HUDEP-2 (cell line): ENCODE data around the gene NNMT.

Experiments
- DNase-seq, 76 experiments: peaks; one replicate each; lab custom pipeline; 2025; ENCODE audit not compliant: unreplicated experiment in 76 of 76; lab: John Stamatoyannopoulos, UW

Gene NNMT

DNA sequence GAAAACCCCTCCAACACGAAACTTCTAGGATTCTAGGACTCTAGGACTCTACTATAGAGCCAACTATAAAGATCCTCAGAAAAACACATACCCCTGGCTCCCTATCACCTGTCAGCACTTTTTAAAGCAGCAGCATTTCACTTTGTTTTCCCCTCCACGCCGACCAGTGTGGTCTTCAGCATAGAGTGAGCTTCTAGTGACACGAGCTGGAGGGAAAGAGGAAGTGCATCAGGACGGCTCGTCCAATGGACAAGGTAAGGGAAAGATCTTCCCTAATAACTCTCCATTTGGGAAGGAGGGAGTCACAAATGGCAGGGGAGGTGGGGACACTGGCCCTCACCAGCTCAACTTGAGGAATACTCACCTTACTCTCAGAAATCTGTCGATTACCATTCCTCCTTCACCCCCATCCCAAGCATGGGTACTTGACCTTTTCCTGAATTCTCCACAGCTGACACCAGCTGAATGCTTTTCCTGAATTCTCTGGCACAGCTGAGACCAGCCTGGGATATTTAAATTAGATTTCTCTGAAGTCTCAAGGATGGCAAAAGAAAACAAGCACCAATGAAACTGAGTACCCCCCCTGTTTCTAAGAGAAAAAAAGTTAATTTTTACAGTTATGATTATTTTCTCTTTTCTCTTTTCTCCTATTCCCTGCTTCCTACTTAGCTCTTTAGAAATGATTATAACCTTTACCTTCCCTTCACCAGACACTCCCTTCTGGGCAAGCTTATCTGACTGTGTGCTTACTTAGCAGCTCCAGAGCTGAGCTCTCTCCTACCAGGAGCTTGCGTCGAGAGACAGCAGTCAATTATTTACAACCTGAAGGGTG is 33.3 kb upstream of the NNMT start:
- peak in 30 of 76 experiments; percentile 2 to 54 (median 22) for DNase-seq

DNA sequence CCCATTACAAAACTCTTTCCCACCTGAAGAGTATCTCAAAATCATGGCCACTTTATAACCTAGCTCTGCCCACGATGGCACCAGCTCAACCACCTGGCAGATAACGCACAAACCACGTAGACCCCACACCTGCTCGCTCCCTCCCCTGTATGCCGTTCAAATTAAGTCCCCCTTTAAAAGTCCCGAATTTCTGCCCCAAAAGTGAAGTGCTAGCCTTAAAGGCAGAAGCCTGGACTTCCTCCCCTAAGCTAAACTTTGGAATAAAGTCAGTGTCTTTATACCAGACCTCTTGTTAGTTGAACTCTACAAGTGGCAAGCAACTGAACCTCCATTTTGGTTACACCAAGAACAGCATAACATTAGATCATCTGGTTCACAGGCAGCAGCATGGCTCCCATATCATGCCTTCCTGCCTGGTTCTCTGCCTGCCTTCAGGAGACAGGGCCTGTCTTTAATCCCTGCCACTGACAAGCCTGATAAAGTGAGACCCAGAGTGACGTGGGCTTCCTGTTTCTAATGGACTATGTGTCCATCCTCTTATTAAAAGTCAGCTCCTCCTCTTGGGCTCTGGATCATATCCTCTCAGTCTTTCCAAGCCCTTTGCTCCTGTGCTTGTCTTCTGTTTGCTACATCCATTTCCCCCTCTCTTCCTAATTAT is 32.6 kb upstream of the NNMT start:
- no peak for DNase-seq

DNA sequence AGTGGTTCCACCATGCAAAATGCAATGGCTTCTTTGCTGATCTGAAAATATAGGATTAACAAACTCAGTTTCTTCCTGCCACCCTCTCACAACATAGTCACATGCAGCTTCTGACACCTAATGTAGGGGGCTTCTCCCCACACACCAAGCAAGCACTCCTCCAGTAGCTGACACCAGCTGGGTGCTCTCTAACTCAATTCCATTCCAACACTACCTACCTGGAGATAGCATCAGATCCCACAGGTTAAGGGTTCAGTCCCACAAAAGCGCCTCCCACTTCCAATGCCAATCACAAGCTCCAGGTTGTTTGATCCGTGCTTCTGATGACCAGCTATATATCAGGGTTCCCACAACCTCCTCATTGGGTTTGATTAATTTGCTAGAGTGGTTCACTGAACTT is 31.8 kb upstream of the NNMT start:
- no peak for DNase-seq

DNA sequence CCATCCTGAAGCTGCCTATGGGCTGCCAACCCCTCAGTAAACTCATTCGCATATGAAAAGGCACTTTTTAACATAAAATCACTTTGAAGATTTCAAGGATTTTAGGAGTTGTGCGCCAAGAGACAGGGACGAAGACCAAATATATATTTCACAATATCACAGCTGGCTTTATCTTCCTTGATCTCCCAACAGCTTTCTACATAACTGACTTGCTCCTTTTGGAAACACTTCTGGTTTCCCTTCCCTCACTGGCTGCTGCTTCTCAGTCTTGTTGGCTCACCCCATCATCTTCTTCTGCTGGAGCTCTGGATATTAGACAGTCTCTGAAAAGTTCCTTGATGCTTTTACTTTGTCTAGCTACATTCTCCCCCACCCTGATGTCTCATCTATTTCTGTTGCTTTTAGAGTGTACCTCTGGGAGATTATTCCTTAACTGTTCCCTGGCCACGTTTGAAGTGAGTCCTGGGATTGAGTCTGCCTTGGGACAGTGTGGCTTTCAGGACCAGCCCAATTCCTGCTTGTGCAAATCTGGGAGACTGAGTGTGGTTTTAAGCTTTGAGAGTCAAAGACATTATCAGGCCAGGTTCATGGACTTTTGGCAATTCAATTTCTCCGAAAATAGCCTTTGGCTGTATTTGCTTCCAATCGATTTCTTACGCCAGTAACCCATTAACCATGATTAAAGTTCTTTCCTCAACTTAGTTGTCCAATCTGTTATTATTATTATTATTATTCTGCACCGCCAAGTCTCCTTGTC is 30.9 kb upstream of the NNMT start:
- DNase-seq: no peak

DNA sequence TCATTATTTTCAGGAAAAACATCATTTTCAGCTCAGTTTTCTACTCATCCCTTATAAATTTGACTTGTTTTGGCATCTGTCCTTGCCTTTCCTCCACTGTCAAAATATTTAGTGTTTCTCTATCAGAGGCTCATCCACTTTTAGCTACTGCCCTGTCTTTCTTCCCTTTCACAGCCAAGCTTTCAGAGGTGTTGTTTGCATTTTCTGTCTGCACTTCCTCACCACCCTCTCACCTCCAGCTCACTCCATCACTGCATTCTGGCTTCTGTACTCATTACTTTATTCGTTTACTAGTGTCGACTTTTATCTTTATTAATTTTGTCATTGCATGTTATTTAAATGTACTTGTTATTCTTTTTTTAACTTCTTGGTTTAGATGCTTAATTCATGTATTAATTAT is 26.7 kb upstream of the NNMT start:
- no peak for DNase-seq

DNA sequence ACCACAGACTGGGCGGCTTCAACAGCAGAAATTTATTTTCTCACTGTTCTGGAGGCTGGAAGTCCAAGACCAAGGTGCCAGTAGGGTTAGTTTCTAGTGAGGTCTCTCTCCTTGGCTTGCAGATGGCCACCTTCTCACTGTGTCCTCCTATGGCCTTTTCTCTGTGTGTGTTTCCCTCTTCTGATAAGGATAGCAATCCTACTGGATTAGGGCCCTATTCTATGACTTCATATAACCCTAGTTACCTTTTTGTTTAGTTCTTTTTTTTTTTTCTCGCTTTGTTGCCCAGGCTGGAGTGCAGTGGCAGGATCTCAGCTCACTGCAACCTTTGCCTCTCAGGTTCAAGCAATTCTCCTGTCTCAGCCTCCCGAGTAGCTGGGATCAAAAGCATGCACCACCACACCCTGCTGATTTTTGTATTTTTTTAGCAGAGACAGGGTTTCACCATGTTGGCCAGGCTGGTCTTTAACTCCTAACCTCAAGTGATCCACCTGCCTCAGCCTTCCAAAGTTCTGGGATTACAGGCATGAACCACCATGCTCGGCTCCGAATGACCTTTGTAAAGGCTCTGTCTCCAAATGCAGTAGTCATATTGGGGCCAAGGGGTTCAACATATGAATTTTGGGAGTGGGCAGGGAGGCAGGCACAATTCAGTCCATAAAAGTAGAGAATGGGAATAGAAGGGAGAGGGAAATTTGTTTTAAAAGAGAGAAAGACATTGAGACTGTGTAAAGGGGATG is 25.5 kb upstream of the NNMT start:
- DNase-seq: no peak

DNA sequence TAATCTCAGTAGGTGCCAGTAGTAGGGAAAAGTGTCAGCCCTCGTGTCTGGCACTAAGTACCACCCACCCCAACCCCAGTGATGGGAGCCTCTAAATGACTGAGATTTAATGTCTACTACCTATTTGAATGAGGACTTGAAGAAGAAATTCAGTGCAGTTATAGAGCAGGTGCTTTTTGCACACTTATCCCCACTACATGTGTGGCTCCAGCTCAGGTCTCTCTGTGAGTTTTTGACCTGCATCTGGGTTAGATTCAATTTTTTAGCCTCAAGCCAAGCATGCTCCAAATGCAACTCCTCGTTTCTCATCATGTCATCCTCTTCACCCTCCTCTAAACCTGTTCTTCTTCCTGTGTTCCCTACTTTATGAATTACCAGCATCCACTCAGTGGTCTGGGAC is 24.9 kb upstream of the NNMT start:
- no peak for DNase-seq

DNA sequence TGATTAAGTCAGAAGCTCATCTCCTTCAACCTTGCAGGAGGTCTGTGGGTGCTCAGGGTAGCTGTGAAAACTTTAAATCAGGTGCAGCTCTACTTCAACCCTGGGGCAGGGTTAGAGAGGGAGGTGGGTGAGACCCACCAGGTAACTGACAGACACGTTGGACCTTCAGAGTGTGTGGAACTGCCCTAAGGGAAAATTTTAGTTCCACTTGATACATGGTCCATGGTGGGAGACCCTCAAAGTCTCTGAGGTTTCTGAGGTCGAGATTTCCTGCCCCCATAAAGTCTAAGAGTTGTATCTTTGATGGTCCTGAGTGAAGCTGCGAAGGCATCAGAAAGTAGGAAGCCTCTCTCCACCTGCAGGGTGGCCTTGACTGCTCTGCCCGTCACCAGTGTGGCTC is 23.9 kb upstream of the NNMT start:
- no peak for DNase-seq

DNA sequence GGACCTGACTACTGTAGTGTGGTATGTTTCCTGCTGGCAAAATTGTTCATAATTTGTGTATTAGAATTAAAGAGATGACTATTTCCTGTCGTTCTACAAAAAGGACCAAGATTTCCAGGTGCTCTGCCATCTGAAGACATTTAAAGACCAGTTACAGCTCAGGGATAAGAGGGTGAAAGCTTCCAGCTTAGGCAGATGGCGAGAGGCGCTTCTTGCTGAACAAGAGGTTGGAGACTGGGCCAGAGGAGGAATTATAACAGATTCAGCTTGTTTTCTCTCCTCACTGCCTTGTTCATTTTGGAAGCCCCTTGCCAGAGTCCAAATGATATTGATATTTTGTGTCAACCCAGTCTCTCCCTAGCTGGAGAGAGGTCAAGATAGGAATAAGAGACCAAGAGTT is 23.1 kb upstream of the NNMT start:
- no peak for DNase-seq

DNA sequence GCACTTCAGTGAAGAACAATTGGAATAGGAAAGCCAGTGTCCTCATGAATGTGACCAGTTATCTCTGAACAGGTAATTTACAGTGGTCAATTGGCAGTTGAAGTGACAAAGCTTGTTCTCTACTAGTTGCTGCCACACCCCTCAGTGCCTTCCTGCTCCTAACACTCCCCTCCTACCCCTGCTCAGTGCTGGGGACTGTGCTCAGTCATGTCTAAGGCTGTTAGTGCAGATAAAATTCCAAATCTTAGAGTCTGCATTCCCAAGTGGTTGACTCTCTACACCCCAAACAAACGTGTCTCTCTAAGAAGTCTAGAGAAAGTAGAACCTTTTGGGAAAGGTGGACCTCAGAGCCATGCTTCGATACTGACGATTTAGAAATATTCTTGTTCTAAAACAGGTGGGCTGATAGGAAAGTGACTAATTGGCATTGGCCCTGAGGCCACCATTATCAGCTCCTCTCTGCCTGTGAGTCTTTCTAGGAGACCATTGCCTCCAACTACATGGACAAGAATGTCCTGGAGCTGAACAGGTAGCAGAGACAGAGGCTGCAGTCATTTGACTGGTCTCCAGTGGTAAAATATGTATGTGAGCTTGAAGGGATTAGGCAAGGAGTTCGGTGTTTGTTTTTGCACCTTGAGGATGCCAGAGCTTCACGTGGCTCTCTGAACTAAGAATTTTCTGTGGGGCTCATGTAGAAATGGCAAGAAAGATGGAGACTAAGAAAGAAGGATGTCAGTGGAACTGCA is 22.1 kb upstream of the NNMT start:
- DNase-seq: no peak

DNA sequence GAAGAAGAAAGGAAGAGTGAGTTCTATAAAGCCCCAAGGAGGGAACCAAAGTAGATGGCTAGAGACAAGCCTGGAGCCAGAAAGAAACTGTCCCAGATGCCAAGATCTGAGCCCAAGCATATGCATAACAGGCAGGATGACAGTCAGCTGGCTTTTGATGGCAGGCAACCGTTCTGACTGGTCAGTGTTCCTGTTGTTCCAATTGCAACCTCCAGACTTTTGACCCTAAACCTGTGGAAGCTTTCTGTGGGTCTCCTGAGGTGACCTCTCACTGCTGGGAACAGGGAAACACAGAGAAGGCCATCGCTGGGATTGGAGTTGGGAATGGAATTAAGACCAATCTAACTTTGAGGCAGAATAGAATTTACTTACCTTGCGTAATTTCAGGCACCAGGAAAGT is 21.6 kb upstream of the NNMT start:
- no peak for DNase-seq

DNA sequence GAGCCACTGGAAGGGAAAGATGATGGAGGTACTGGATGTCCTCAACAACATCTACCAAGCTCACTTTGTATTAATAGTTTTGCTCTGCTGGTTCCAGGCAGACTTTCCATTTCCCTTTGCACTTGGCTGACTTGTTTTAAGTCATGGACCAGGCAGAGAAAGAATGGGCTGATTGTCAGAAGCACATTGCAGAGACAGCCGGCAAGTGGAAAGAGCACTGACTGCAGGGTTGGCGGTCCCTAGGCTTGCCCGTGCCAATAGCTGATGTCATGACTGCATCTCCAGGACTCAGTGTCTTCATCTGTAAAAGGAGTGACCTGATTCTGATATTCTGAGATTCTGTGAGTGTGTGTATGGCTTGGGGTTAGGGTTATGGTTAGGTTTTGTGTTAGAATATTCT is 20.9 kb upstream of the NNMT start:
- DNase-seq: no peak

DNA sequence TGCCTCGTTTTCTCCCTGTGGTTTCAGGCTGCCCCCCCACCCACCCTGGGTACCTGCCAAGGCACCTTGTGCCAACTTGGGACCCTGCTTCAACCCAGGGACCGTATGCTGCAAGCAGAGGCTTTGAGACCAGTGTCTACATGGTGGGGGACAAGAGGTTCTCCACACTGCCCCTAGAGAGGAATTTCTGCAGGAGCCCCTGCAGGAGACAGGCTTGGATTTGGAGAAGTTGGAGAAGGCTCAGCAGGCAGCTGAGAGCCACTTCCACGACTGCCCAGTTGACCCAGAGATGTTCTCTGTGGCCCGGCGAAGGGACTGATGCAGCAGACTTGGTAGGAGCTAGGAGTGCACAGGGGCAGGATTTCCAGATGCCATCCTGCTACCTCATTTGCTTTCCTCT is 20.1 kb upstream of the NNMT start:
- DNase-seq: no peak

DNA sequence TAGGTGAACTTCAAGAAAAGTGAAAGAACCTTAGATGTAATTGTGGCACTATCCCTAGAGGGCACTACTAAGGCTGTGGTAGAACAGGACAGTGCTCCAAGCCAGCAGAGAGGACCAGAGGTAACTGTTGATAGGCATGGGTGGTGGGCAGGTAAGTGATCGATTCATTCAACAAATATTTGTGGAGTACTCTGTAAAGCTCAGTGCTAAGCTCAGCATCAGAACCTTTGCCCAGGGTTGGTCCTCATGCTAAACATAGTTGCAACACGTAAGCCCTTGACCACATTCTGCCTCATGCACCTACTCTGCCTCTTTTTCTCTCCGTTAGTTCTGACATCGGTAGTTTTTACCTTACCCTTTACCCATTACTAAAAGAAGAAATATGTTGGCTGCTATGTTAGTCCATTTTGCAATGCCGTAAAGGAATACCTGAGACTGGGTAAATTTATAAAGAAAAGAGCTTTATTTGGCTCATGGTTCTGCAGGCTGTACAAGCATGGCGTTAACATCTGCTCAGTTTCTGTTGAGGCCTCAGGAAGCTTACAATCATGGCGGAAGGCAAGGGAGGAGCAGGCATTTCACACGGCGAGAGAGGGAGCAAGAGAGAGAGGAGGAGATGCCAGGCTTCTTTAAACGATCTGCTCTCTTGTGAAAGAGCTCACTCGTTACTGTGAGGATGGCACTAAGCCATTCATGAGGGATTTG is 18.4 kb upstream of the NNMT start:
- DNase-seq: no peak

DNA sequence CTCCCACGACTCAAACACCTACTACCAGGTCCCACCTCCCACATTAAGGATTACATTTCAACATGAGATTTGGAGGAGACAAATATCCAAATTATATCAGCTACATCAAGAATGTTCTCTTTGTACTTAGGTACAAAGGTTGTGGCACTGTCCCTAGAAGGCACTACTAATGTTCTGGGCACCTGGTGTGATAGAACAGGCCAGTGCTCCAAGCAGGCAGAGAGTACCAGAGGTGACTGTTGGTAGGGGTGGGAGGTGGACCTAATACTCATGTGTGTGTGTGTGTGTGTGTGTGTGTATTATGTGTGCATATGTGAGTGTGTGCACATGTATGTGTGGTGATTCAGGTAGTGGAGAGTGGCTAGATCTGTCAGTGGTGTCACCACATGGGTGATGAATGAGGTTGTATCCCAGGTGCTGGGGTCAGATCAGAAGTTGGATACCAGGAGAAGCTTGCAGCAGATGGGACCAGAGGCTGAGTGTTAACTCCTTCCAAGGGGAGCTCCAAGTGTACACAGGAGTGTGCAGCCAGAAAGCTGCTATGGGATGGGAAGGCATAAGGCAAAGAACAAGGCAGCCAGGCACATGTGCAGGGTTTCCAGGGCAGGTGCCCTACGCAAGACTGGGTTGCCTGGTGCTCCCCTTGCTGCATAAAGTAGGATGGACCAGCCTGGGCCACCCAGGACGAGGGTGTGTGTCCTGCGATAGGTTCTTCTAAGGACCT is 17.7 kb upstream of the NNMT start:
- DNase-seq: no peak

DNA sequence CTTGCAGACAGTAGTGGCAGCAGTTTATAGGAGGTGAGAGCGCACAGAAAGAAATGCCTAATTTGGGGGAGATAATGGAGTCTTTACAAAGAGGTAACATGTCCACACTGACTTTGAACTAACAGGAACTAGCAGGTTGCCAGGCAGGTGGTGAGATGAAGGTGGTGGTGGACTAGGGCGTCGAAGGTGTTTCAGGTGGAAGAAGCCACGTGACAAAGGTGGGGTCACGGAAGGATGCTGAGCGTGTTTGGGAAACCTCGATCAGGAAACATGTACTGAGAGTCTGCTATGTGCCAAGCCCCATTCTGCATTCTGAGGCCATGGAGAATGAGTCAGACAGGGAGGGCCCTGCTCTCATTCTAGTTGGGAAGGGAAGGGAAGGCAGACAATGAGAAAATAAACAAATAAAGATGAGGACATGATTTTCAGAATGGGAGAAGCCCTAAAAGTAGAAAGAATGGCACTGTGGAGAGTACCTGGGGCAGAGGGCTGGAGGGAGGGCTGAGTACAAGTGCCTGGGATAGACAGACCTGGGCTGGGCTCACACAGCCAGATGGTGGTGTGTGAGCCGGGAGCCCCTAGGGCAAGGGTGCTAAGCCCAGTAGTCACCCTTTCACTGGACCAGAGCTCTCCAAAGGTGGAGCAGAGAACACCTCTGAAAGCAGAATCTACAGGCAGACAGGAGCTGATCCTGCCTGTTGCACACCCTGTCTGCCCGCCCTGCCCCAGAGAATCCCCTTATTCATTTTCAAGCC is 16.2 kb upstream of the NNMT start:
- DNase-seq: no peak

DNA sequence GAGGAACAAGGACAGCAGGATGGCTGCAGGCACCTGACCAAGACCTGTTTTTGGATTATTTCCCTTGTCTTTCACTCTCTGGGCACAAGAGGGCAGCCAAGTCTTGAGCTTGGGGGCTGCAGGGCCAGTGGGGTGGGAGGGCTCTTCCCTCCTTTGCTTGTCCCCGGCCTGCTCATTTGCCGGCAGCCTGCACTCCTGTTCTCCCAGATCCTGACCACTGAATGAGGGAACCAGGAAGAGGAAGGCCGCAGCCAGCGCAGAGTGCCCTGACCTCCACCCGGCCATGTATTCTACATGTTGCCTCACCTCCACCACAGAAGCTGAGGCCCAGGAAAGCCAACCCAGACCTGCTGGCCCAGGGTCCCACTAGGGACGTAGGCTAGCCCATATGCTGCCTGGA is 15.5 kb upstream of the NNMT start:
- peak in 9 of 76 experiments; percentile 3 to 30 (median 7) for DNase-seq

DNA sequence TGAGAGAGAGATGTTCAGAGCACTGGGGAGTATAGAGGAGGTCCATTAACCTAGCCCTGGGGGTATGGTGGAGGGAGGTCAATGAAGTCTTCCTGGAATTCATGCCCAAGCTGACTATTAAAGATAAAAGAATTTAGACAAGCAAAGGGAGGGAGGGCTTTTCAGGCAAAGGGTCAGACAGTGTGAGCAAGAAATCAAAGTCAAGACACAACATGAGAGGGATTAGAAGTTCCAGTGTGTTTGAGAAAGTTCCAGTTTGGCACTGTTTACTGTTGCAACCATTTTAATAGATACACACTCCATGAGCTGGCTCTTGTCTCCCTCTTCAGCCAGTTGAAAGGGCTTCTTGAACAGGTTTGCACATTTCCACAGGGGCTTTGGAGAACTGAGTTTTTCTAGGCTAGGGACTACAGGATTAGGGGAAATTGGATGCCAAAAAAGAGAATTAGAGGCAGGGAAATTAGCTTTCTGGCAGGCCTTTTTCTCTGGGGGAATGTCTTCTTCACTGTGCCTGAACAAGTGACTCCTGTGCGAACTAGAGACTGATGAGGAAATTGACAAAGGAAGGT is 14.7 kb upstream of the NNMT start:
- no peak for DNase-seq
